HG03565 (cell line): ENCODE data around the gene C2.

Experiments used
- ATAC-seq: cut with Tn5 transposase; IDR thresholded peaks from one replicate; pipeline ENCODE4 v1.9.1; 2021; ENCODE audit warnings: mild to moderate bottlenecking, moderate library complexity; ENCODE audit not compliant: unreplicated experiment

The C2 gene

GRCh38 chr6:31927242-31927862, at the start of gene C2:
TSS of gene C2 (plus strand) at chr6:31927717. CDS start at chr6:31927753, 36 bp downstream.
- ATAC-seq = no peak

DNA sequence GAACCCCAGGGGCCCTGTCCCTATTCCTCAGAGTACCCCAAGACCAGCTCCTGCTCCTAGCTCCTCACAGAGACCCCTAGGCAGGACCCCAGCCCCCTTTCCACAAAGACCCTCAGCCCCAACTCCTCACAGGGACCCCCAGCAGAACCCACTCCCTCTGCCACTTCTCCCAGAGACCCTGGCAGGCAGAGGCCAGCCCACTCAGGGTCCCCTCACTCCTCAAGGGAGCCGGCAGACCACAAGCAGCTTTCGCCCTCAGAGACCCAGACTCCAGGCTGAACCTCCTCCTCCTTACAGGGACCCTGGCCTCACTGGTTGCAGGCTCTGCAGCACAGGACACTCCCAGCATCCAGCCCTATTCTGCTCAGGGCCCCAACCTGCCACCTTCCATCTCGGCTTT, 49.3 kb upstream of the C2 start:
- no peak for ATAC-seq

GRCh38 chr6:31878726-31879125, 48.8 kb upstream of the C2 start, which contains the start of gene SLC44A4:
TSS of gene SLC44A4 (minus strand) at chr6:31878997. CDS start at chr6:31878980, 17 bp downstream.
- ATAC-seq = no peak

DNA sequence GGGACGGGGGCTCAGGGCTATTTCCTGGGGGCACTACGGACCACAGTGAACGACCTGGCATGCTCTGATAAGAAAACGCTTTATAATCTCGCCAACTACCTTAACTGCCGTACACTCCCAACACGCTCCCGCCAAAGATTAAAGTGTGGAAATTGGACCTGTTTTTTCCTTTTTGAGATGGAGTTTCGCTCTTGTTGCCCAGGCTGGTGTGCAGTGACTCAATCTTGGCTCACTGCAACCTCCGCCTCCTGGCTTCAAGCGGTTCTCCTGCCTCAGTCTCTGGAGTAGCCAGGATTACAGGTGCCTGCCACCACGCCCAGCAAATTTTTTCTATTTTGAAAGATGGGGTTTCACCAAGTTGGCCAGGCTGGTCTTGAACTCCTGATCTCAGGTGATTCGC, 48.4 kb upstream of the C2 start:
- no peak for ATAC-seq

DNA sequence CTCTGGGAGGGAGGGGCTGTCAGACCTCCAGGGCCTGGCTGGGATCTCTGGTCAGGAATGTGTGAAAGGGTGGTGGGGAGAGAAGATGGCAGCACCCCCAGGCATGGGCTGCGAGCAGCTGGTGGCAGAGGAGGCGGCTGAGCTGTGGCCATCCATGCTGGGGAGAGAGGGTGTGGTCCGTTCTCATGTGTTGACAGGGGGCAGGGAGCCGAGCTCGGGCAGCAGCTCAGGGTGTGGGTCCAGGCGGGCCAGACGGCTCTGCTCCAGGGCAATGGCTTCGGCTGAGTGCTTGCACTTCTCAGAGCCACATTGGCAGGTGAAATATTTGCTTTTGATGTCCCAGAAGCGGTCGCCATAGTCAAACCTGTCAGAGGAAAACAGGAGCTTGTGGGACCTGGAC, 47.6 kb upstream of the C2 start:
- ATAC-seq = no peak

- ATAC-seq = no peak
Measured at GRCh38 chr6:31880616-31881015, 46.9 kb upstream of the C2 start.

- no peak for ATAC-seq
Measured at GRCh38 chr6:31881136-31881859, 46.2 kb upstream of the C2 start.

DNA sequence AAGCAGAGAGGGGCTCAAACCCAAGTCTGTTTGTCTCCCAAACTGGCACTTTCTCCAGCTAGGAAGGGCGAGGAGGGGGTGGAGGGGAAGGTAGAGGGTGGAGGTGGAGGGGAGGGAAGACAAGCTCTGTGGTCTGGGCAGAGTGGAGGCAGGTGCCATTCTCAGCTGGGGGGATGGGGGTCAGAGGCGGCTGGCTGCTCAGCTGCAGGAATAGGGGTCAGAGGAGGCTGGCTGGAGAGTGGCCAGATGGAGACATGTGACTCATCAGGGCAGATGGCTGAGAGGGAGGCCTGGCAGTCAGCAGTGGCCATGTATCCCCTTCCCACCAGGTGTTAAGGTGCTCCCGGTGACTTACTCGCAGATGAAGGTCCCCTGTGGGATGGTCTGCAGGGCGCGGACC, 45.2 kb upstream of the C2 start:
- no peak for ATAC-seq

DNA sequence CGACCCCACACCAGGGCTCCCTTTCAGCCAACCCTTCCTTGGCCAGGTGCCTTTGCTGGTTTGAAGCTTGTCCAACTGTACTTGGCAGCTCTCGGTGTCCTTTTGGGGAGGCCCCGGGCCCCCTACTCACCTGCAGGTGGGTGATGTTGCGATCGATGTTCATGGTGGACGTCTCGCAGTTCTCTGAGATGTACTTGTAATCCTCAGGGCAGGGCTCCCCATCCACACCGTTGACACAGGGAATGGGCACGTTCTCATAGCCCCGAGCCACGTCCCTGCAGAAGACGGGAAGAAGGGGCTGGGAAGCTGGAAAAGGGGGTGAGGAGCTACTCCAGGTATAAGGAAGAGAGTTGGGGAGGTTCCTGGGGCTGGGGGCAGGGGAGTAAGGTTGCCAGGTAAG, 43.8 kb upstream of the C2 start:
- ATAC-seq = no peak

GRCh38 chr6:31884528-31885035, 42.9 kb upstream of the C2 start:
- no peak for ATAC-seq

DNA sequence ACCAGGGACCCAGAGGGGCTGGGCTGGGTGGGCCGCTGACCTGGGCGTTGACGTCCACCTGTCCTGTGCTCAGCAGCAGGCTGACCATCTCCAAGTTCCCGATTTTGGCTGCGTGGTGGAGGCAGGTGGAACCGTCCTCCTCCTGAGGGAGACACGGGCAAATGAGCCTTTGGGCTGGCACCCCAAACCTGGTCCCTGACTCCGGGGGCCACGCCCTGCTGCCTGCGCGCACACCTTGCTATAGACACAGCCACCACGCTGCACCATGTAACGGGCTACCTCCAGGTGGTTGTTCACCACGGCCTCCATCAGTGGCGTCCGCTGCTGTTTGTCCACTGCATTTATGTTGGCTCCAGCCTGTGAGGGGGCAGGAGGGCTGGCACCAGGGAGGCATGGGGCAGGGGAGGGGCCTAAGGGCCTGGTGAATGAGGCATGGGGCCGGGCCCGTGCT, 41.0 kb upstream of the C2 start:
- ATAC-seq = no peak

- ATAC-seq = no peak
Measured at GRCh38 chr6:31887173-31888007, 40.1 kb upstream of the C2 start.

DNA sequence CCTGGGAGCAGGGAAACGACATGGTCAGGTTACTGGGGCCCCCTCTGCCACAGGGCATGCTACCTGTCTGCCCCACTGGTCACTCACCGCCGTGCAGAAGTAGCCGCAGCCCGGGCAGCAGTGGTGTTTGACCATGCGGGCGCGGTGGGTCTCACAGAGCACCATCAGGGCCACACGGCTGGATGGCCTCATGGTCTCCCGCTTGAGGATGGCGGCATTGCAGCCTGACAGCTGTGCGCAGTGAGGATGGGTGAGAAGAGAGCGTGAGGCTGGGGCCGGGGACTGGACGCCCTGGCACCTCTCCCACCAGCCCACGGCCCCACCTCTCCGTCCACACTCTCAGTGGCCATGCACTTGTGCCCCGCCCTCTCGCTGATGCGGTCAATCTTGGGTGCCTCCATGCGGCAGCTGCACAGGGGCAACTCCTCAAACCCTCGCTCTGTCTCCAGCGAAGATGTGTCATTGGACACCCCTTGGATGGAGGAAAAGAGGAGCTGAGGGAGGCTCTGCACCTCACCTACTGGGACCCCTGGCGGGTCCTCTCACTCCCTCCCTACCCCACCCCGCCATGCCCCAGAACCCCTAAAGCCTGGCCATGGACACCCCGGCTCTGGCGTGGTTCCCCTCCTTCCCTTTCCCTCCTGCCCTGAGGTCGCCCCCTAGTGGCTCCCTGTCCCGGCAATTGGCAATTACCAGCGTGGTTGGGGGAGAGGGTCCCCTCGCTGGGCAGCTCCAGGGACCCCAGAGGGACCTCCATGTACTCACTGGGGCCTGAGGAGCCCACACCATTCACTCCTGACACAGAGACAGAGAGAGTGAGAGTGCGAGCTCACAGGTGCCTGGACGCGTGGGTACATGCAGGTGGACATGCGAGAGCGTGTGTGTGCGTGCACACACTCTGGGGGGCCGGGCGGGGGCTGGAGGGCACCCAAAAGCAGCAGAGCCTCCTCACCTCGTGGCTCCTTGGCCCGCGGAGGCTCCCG, 39.0 kb upstream of the C2 start:
- no peak for ATAC-seq

DNA sequence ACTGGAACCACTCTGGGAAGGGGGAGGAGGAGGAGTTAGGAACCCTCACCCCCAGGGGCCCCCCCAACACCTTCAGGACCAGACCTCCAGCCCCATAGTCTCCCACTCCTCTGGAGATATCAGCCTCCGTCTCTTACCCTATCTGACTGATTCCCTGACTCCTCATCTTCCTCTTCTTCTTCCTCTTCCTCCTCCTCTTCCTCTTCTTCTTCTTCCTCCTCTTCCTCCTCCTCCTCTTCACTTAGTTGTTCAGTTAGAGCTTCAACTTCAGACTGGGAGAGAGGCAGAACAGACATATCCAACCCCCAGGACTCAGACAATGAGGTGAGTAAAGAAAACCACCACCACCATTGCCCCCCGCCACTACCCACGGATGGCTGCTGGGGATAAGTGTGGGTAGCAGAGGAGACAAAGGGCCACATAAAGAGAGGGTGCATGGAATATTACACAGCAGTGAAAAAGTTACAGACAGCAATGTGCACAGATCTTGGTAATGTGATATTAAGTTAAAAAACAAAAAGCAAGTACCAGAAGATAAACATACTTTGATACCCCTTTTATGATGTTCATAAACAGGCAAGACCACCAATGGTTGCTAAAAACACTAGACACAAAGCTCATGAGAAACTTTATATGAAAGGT, 38.1 kb upstream of the C2 start:
- ATAC-seq = no peak

DNA sequence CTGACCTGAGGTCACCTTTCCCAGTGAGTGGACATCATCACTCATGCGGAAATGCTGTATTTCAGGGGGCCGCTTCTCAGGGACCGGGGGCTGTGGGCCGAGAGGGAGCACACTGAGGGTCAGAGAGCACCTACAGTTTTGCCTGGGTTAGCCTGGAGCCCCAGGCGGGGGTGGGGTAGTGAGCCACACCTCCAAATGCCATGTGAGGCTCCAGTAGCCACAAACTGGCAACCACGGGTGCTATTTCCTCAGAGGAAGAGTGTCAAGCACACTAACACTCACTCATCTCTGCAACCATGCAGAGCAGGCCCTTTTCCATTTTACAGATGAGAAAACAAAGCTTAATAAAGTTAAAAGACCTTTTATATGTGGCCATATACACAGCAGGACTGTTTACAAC, 34.7 kb upstream of the C2 start:
- no peak for ATAC-seq

DNA sequence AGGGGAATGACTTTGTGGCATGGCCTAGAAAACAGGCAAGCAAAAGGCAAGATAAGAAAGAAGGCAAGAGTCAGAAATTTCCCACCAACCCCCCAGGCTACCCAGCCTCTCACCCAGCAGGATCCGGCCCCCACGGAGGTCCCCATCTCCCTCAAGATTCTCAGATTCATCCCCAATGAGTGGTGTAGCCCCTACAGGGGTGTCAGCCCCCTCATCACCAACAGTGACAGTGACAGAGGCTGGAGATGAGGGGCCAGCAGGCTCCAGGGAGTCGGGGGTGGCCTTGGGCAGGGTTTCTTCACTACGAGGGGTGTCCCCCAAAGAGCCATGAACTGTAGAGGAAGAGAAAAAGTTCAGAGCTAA, 31.0 kb upstream of the C2 start:
- ATAC-seq = no peak

GRCh38 chr6:31896856-31897611, 30.5 kb upstream of the C2 start:
- ATAC-seq = no peak

DNA sequence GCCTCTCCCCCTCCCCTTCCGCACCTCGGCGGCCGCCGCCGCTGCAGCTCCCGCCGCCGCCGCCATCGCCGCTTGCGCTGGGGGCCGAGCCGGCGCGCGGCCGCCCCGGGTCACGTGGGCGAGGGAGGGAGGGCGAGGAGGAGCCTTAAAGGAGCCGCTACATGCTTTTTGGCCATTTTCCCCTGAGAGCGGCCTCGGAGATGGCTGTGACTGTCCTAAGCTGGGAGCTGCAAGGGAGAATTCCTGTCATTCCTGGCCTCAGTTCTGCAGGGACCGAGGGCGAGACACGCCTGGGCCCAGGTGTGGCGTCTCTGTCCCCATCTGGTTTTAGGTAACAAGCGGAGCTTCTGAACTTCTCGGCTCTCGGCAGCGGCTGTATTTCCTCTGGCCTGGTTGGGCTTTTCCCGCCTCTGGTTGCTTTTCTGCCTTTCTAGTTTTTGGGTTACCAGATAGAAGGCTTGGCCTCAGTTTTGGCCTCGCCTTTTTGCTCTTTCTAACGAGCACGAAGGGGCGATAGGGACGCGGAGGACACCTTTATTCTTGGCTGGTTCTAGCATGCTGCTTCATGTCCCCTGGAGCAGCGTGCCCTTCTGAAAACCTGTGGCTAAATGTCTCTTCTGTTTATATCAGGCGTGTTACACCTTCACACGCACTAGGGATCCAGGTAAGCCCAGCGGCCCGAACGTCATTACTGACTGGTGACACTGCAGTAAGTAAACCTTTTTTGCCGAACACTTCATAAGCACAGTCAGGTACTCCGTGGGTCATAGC, 29.7 kb upstream of the C2 start, which contains the start of gene EHMT2:
EHMT2 (minus strand) TSS at position 87 of the 771 bp plus-strand sequence; CDS start at position 66, 21 bp downstream.
- ATAC-seq = peak; percentile 30
